Measurements from ENCODE around the gene CEP128.

CEP128 gene

GRCh38 chr14:80637756-80638619 lies 303.6 kb downstream of the CEP128 start:
- no peak overlapping the region for H3K27ac ChIP-seq (ENCODE audit: low read depth, low read length)
- H3K9me2 ChIP-seq (replicated peaks; ENCODE audit: control insufficient read depth, low read length), result no peaks in the 10 kb centered on the region
- no peaks in the 10 kb centered on the region for H3K79me2 ChIP-seq (ENCODE audit: control insufficient read depth, low read length)
- H4K20me1 ChIP-seq (ENCODE audit: control insufficient read depth, insufficient read depth, low read depth, low read length), result no peaks in the 10 kb centered on the region
- no peaks in the 10 kb centered on the region for H3K4me1 ChIP-seq (ENCODE audit: control insufficient read depth, low read length)
- no peaks in the 10 kb centered on the region for H3F3A ChIP-seq (ENCODE audit: control insufficient read depth, insufficient read depth)
- no peaks in the 10 kb centered on the region for H3K36me3 ChIP-seq (ENCODE audit: control insufficient read depth, low read length)
- no peak overlapping the region for H3K4me3 ChIP-seq (ENCODE audit: low read length)
- H3K9me3 ChIP-seq (ENCODE audit: control insufficient read depth, insufficient read depth, low read length), result no peaks in the 10 kb centered on the region
- no peaks in the 10 kb centered on the region for H3K27me3 ChIP-seq (ENCODE audit: control insufficient read depth, low read length)
- TF ChIP-seq CTCF (IDR thresholded peaks at IDR 0.05; ENCODE audit: low read depth, low read length, poor library complexity, severe bottlenecking), result no peak
- no peak for TF ChIP-seq EZH2phosphoT487 (IDR thresholded peaks at IDR 0.05; ENCODE audit: borderline replicate concordance, low read length)
- H3K4me2 ChIP-seq (ENCODE audit: low read length), result no peak overlapping the region

GRCh38 chr14:80636071-80636470 lies 305.5 kb downstream of the CEP128 start:
- Histone ChIP-seq H3K4me3 (ENCODE audit: low read length) (no peak overlapping the region), H3K36me3 (ENCODE audit: control insufficient read depth, low read length) (no peaks in the 10 kb centered on the region), H3K27ac (ENCODE audit: low read depth, low read length) (no peak overlapping the region), H3F3A (ENCODE audit: control insufficient read depth, insufficient read depth) (no peaks in the 10 kb centered on the region), H3K9me2 (replicated peaks; ENCODE audit: control insufficient read depth, low read length) (no peaks in the 10 kb centered on the region), H3K27me3 (ENCODE audit: control insufficient read depth, low read length) (no peaks in the 10 kb centered on the region), H3K4me2 (ENCODE audit: low read length) (no peak overlapping the region), H3K4me1 (ENCODE audit: control insufficient read depth, low read length) (no peaks in the 10 kb centered on the region), H3K9me3 (ENCODE audit: control insufficient read depth, insufficient read depth, low read length) (no peaks in the 10 kb centered on the region), H3K79me2 (ENCODE audit: control insufficient read depth, low read length) (no peaks in the 10 kb centered on the region), H4K20me1 (ENCODE audit: control insufficient read depth, insufficient read depth, low read depth, low read length) (no peaks in the 10 kb centered on the region)
- TF ChIP-seq EZH2phosphoT487 (IDR thresholded peaks at IDR 0.05; ENCODE audit: borderline replicate concordance, low read length), result no peak
- peak; percentile 41 for TF ChIP-seq CTCF (IDR thresholded peaks at IDR 0.05; ENCODE audit: low read depth, low read length, poor library complexity, severe bottlenecking)

- H3K79me2 ChIP-seq (ENCODE audit: control insufficient read depth, low read length), result no peaks in the 10 kb centered on the region
- no peak overlapping the region for H3K4me3 ChIP-seq (ENCODE audit: low read length)
- H3K4me2 ChIP-seq (ENCODE audit: low read length), result no peak overlapping the region
- H3K36me3 ChIP-seq (ENCODE audit: control insufficient read depth, low read length), result no peaks in the 10 kb centered on the region
- H3K9me2 ChIP-seq (replicated peaks; ENCODE audit: control insufficient read depth, low read length), result no peaks in the 10 kb centered on the region
- no peaks in the 10 kb centered on the region for H3K4me1 ChIP-seq (ENCODE audit: control insufficient read depth, low read length)
- no peaks in the 10 kb centered on the region for H3F3A ChIP-seq (ENCODE audit: control insufficient read depth, insufficient read depth)
- H3K9me3 ChIP-seq (ENCODE audit: control insufficient read depth, insufficient read depth, low read length), result no peaks in the 10 kb centered on the region
- TF ChIP-seq EZH2phosphoT487 (IDR thresholded peaks at IDR 0.05; ENCODE audit: borderline replicate concordance, low read length), result no peak
- no peak for TF ChIP-seq CTCF (IDR thresholded peaks at IDR 0.05; ENCODE audit: low read depth, low read length, poor library complexity, severe bottlenecking)
- H3K27ac ChIP-seq (ENCODE audit: low read depth, low read length), result no peak overlapping the region
- H3K27me3 ChIP-seq (ENCODE audit: control insufficient read depth, low read length), result no peaks in the 10 kb centered on the region
- no peaks in the 10 kb centered on the region for H4K20me1 ChIP-seq (ENCODE audit: control insufficient read depth, insufficient read depth, low read depth, low read length)
These were observed 307.3 kb downstream of the CEP128 start for GRCh38 chr14:80634106-80634758.
